GM12891 (cell line): ENCODE results near the gene MEGF10.

ENCODE experiments used
- PAX5 ChIP-seq: IDR thresholded peaks from 2 replicates; pipeline ENCODE4 v1.6.1; 2011; ENCODE audit warnings: low read length, moderate library complexity, mild to moderate bottlenecking; ENCODE audit not compliant: insufficient read depth, severe bottlenecking
- POLR2A ChIP-seq: IDR thresholded peaks from 2 replicates; pipeline ENCODE4 v1.6.1; 2011; ENCODE audit warnings: low read depth, low read length, control low read depth
- POLR2AphosphoS5 ChIP-seq: IDR thresholded peaks from 2 replicates; pipeline ENCODE4 v1.6.1; 2011; ENCODE audit warnings: low read depth, low read length, control low read depth
- POU2F2 ChIP-seq: IDR thresholded peaks from 2 replicates; pipeline ENCODE4 v1.6.1; 2011; ENCODE audit warnings: low read depth, mild to moderate bottlenecking, control low read depth, low read length, moderate library complexity
- SPI1 ChIP-seq: IDR thresholded peaks from 2 replicates; pipeline ENCODE4 v1.6.1; 2011; ENCODE audit warnings: low read depth, low read length, control low read depth
- TAF1 ChIP-seq: IDR thresholded peaks from 2 replicates; pipeline ENCODE4 v1.6.1; 2011; ENCODE audit warnings: low read depth, low read length, control low read depth

DNA sequence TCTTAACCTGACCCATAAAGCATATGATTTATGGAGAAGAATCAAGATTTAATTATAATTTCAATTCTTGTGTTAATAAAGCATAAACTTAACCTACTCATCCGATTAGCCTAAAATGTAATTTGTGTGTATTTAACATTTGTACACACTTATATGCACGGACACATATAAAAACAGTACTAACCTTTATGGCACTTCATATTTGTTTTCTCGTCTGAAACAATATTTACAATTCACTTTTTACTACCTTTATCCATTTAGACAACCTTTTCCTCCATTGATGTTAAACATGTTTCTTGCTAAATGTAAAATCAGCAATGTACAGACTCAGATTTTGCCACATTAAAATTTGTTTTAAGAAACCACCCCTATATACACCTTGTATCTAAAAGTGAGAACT is 22.8 kb downstream of the MEGF10 start:
- no peak for TF ChIP-seq TAF1
- no peak for TF ChIP-seq POLR2A
- no peak for TF ChIP-seq POLR2AphosphoS5
- TF ChIP-seq SPI1: no peak
- no peak for TF ChIP-seq POU2F2
- no peak for TF ChIP-seq PAX5
